HL-60 (cell line): ENCODE measurements around the gene MST1.

Source experiments
- TF ChIP-seq, protein P1 (sequence below): IDR thresholded peaks from one replicate; pipeline ENCODE4 v1.5.1; 2011; ENCODE audit warnings: low read length, control low read depth, inconsistent platforms; ENCODE audit not compliant: insufficient read depth
- TF ChIP-seq, protein P2 (sequence below): IDR thresholded peaks from 2 replicates; pipeline ENCODE4 v1.6.1; 2012; ENCODE audit warnings: low read depth; ENCODE audit not compliant: insufficient replicate concordance

DNA sequence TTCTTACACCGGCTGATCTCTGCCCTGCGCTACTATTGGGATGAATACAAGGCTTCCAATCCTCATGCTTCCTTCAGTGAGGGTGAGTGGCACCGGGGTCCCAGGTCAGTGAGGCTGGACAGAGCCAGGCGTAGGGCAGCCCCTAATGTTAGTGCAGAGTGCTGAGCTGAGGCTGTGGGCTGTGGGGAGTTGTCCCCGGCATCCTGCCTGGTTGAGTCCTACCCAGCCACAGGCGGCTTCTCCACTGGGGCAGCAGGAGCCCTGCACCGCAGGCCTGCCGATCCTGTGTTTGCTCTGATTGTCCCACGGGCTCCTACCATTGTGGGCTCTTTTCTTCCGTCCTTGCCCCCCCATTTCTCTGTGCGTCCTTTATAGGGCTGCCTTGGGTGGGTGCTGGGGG lies 13.4 kb upstream of the MST1 start:
- TF ChIP-seq, protein P1, sequence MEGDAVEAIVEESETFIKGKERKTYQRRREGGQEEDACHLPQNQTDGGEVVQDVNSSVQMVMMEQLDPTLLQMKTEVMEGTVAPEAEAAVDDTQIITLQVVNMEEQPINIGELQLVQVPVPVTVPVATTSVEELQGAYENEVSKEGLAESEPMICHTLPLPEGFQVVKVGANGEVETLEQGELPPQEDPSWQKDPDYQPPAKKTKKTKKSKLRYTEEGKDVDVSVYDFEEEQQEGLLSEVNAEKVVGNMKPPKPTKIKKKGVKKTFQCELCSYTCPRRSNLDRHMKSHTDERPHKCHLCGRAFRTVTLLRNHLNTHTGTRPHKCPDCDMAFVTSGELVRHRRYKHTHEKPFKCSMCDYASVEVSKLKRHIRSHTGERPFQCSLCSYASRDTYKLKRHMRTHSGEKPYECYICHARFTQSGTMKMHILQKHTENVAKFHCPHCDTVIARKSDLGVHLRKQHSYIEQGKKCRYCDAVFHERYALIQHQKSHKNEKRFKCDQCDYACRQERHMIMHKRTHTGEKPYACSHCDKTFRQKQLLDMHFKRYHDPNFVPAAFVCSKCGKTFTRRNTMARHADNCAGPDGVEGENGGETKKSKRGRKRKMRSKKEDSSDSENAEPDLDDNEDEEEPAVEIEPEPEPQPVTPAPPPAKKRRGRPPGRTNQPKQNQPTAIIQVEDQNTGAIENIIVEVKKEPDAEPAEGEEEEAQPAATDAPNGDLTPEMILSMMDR = no peak
- TF ChIP-seq, protein P2, sequence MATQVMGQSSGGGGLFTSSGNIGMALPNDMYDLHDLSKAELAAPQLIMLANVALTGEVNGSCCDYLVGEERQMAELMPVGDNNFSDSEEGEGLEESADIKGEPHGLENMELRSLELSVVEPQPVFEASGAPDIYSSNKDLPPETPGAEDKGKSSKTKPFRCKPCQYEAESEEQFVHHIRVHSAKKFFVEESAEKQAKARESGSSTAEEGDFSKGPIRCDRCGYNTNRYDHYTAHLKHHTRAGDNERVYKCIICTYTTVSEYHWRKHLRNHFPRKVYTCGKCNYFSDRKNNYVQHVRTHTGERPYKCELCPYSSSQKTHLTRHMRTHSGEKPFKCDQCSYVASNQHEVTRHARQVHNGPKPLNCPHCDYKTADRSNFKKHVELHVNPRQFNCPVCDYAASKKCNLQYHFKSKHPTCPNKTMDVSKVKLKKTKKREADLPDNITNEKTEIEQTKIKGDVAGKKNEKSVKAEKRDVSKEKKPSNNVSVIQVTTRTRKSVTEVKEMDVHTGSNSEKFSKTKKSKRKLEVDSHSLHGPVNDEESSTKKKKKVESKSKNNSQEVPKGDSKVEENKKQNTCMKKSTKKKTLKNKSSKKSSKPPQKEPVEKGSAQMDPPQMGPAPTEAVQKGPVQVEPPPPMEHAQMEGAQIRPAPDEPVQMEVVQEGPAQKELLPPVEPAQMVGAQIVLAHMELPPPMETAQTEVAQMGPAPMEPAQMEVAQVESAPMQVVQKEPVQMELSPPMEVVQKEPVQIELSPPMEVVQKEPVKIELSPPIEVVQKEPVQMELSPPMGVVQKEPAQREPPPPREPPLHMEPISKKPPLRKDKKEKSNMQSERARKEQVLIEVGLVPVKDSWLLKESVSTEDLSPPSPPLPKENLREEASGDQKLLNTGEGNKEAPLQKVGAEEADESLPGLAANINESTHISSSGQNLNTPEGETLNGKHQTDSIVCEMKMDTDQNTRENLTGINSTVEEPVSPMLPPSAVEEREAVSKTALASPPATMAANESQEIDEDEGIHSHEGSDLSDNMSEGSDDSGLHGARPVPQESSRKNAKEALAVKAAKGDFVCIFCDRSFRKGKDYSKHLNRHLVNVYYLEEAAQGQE = no peak
